CD4-positive, alpha-beta T cell (primary cell): ENCODE measurements around the gene GNRHR. TPM values are rescaled to one million over a fixed set of nuclear protein-coding genes. Genes with fewer than 3 reads are reported as not detected.

ENCODE experiments used
- ATAC-seq: fragments of 200-7000 bp; cut with Tn5 transposase; one replicate; pipeline ENCODE4 v1.10.0; 2022; ENCODE audit warnings: mild to moderate bottlenecking; ENCODE audit not compliant: poor library complexity
- CTCF ChIA-PET: fragments of 350-600 bp; sonication (Branson Sonifier 250); formaldehyde crosslinking; loops from one replicate; lab custom pipeline; 2021; ENCODE audit warnings: antibody characterized with exemption, inconsistent platforms; lab: Charles Lee
- POLR2A ChIA-PET: fragments of 350-600 bp; sonication (Branson Sonifier 250); formaldehyde crosslinking; loops from one replicate; lab custom pipeline; 2021; ENCODE audit warnings: antibody characterized with exemption, inconsistent platforms; lab: Charles Lee
- DNase-seq, 14 experiments: peaks; one replicate each; pipeline ENCODE4 v3.0.0-alpha.2; 2013 to 2020; ENCODE audit warnings: mixed read lengths in 2 of 14
- H3K27ac ChIP-seq, 2 donors: one replicate each; pipeline versions ENCODE4 v1.5.1 to v1.7.0; 2013; ENCODE audit warnings: low read length in 2 of 2, low read depth in 1 of 2, mild to moderate bottlenecking in 1 of 2
- H3K27me3 ChIP-seq, 2 experiments: 1 replicate in 1 of 2; 2 replicates in 1 of 2; pipeline versions ENCODE4 v1.6.1 to v1.7.0; 2013; ENCODE audit warnings: low read length in 2 of 2, control low read depth in 1 of 2, mild to moderate bottlenecking in 1 of 2, moderate library complexity in 1 of 2; ENCODE audit not compliant: insufficient read depth in 2 of 2, control insufficient read depth in 1 of 2
- H3K36me3 ChIP-seq: one replicate; pipeline ENCODE4 v1.6.1; 2013; ENCODE audit warnings: low read length, control low read depth; ENCODE audit not compliant: insufficient read depth
- H3K4me1 ChIP-seq: one replicate; pipeline ENCODE4 v1.6.1; 2013; ENCODE audit warnings: low read length, control low read depth; ENCODE audit not compliant: insufficient read depth
- H3K4me3 ChIP-seq: one replicate; pipeline ENCODE4 v1.5.1; 2013; ENCODE audit warnings: mild to moderate bottlenecking, low read length, moderate library complexity
- H3K9me3 ChIP-seq, 2 experiments: 1 replicate in 1 of 2; 2 replicates in 1 of 2; pipeline versions ENCODE4 v1.6.1 to v1.7.0; 2013; ENCODE audit warnings: low read length in 2 of 2, mild to moderate bottlenecking in 2 of 2, control low read depth in 1 of 2, moderate library complexity in 1 of 2; ENCODE audit not compliant: control insufficient read depth in 1 of 2, insufficient read depth in 1 of 2
- H3K27ac Mint-ChIP-seq: one replicate; pipeline ENCODE4 v1.8.0; 2020; ENCODE audit warnings: mixed read lengths
- H3K27me3 Mint-ChIP-seq: one replicate; pipeline ENCODE4 v1.8.0; 2021; ENCODE audit warnings: mixed read lengths
- H3K36me3 Mint-ChIP-seq: one replicate; pipeline ENCODE4 v1.8.0; 2021; ENCODE audit warnings: low read depth, mixed read lengths
- H3K4me1 Mint-ChIP-seq: one replicate; pipeline ENCODE4 v1.8.0; 2021; ENCODE audit warnings: low read depth, mixed read lengths
- H3K4me3 Mint-ChIP-seq: one replicate; pipeline ENCODE4 v1.8.0; 2020; ENCODE audit warnings: mild to moderate bottlenecking, mixed read lengths
- H3K9me3 Mint-ChIP-seq: one replicate; pipeline ENCODE4 v1.8.0; 2020; ENCODE audit warnings: mixed read lengths
- CTCF ChIP-seq: fragments of 200-600 bp; IDR thresholded peaks from one replicate; pipeline ENCODE4 v1.8.0; 2022; ENCODE audit warnings: antibody characterized with exemption, mild to moderate bottlenecking
- intact Hi-C, 2 experiments: fragments of 100-400 bp; cut with DNase I in 1 of 2; cut with micrococcal nuclease in 1 of 2; formaldehyde crosslinking; loops; one replicate each; pipeline versions ENCODE4 v1.15.1 to v1.9.0; 2023 to 2025; cut with DNase I, micrococcal nuclease
- total RNA-seq, 174 experiments: library from RNA in 2 of 174; stranded (reverse) in 2 of 174; gene quantifications; one replicate each; pipeline ENCODE4 v1.2.3 and lab custom pipeline; 2021 to 2026

GNRHR gene
- total RNA-seq, 2 experiments from 2014 or later, result not detected

- Mint-ChIP-seq H3K9me3 (peaks cover 2% of the 10 kb centered on the region), H3K4me3 (no peak overlapping the region), H3K36me3 (peaks cover 7% of the 10 kb centered on the region), H3K27ac (no peak overlapping the region), H3K4me1 (no peaks in the 10 kb centered on the region), H3K27me3 (no peaks in the 10 kb centered on the region)
- ChIA-PET POLR2A (no interaction called here), CTCF (no interaction called here)
- ATAC-seq (no peak), DNase-seq (no peak)
- Histone ChIP-seq H3K27me3 (no peaks in the 10 kb centered on the region), H3K4me3 (no peak overlapping the region), H3K4me1 (no peaks in the 10 kb centered on the region), H3K9me3 (peaks cover 0 to 4% of the 10 kb centered on the region in 2 experiments), H3K36me3 (peaks cover 10% of the 10 kb centered on the region), H3K27ac (no peak overlapping the region)
- intact Hi-C loops, result no loop called here
- no peak for TF ChIP-seq CTCF
Observed at GRCh38 chr4:67727124-67727850, 26.9 kb downstream of the GNRHR start.

- no peak for ATAC-seq
- intact Hi-C loops, result no loop called here
- Mint-ChIP-seq H3K9me3 (peaks cover 2% of the 10 kb centered on the region), H3K4me1 (no peaks in the 10 kb centered on the region), H3K4me3 (no peak overlapping the region), H3K27ac (no peak overlapping the region), H3K27me3 (no peaks in the 10 kb centered on the region), H3K36me3 (peaks cover 15% of the 10 kb centered on the region)
- no peak for DNase-seq
- no peak overlapping the region for H3K4me3 ChIP-seq
- no peak overlapping the region for H3K27ac ChIP-seq
- CTCF ChIA-PET, result no interaction called here
- H3K36me3 ChIP-seq, result peaks cover 7% of the 10 kb centered on the region
- POLR2A ChIA-PET, result no interaction called here
- H3K4me1 ChIP-seq, result no peaks in the 10 kb centered on the region
- H3K9me3 ChIP-seq, result peaks cover 0 to 4% of the 10 kb centered on the region in 2 experiments
- TF ChIP-seq CTCF, result no peak
- H3K27me3 ChIP-seq, result no peaks in the 10 kb centered on the region
Observed at GRCh38 chr4:67725981-67726380, 28.2 kb downstream of the GNRHR start.

GRCh38 chr4:67725132-67725531 is 29.1 kb downstream of the GNRHR start:
- Histone ChIP-seq H3K36me3 (peaks cover 7% of the 10 kb centered on the region), H3K27ac (no peak overlapping the region), H3K9me3 (peaks cover 0 to 4% of the 10 kb centered on the region in 2 experiments), H3K4me3 (no peak overlapping the region), H3K27me3 (no peaks in the 10 kb centered on the region), H3K4me1 (no peaks in the 10 kb centered on the region)
- ChIA-PET CTCF (no interaction called here), POLR2A (no interaction called here)
- H3K27me3 Mint-ChIP-seq, result no peaks in the 10 kb centered on the region
- intact Hi-C loops, result no loop called here
- no peak for DNase-seq
- no peak overlapping the region for H3K27ac Mint-ChIP-seq
- ATAC-seq, result no peak
- H3K4me1 Mint-ChIP-seq, result no peaks in the 10 kb centered on the region
- peaks cover 2% of the 10 kb centered on the region for H3K9me3 Mint-ChIP-seq
- peaks cover 20% of the 10 kb centered on the region for H3K36me3 Mint-ChIP-seq
- H3K4me3 Mint-ChIP-seq, result no peak overlapping the region
- TF ChIP-seq CTCF, result no peak
